Parathyroid adenoma (tissue), 2 donors: ENCODE measurements around the gene TMEM267.
"Not testable (repeated sequence)": the region's sequence is repeated elsewhere in the genome, so short reads cannot be mapped to it uniquely, and the experiment has no call there.

Experiments
- H2AFZ ChIP-seq: fragments of 300-600 bp; sonication (generic); one replicate; pipeline ENCODE4 v1.7.0; 2017; ENCODE audit warnings: antibody characterized with exemption, mild to moderate bottlenecking
- H3K27ac ChIP-seq: fragments of 300-600 bp; sonication (generic); one replicate; pipeline ENCODE4 v1.7.0; 2017
- H3K27me3 ChIP-seq: fragments of 300-600 bp; sonication (generic); one replicate; pipeline ENCODE4 v1.7.0; 2017; ENCODE audit warnings: low read length; ENCODE audit not compliant: control insufficient read depth, insufficient read depth
- H3K36me3 ChIP-seq: fragments of 300-600 bp; sonication (generic); one replicate; pipeline ENCODE4 v1.7.0; 2017; ENCODE audit warnings: low read length; ENCODE audit not compliant: control insufficient read depth, insufficient read depth
- H3K4me1 ChIP-seq: fragments of 300-600 bp; sonication (generic); one replicate; pipeline ENCODE4 v1.7.0; 2017; ENCODE audit warnings: control low read depth
- H3K4me2 ChIP-seq: fragments of 300-600 bp; sonication (generic); one replicate; pipeline ENCODE4 v1.7.0; 2017; ENCODE audit warnings: low read length
- H3K4me3 ChIP-seq: fragments of 300-600 bp; sonication (generic); one replicate; pipeline ENCODE4 v1.7.0; 2017; ENCODE audit warnings: low read depth, low read length
- H3K79me2 ChIP-seq: fragments of 300-600 bp; sonication (generic); one replicate; pipeline ENCODE4 v1.7.0; 2017; ENCODE audit warnings: control low read depth
- H3K9ac ChIP-seq: fragments of 300-600 bp; sonication (generic); one replicate; pipeline ENCODE4 v1.7.0; 2017; ENCODE audit warnings: mild to moderate bottlenecking
- H3K9me3 ChIP-seq: fragments of 300-600 bp; sonication (generic); one replicate; pipeline ENCODE4 v1.7.0; 2017; ENCODE audit warnings: low read length; ENCODE audit not compliant: control insufficient read depth
- CTCF ChIP-seq: fragments of 300-600 bp; sonication (generic); IDR thresholded peaks from one replicate; pipeline ENCODE4 v1.7.0; 2017; ENCODE audit warnings: antibody characterized with exemption, mild to moderate bottlenecking
- donor health status: primary hyperparathyroidism.

The TMEM267 gene

GRCh38 chr5:43412644-43413043 lies 71.0 kb downstream of the TMEM267 start:
- H3K4me2 ChIP-seq: no peak overlapping the region
- no peaks in the 10 kb centered on the region for H3K27me3 ChIP-seq
- H3K4me1 ChIP-seq: no peaks in the 10 kb centered on the region
- no peak overlapping the region for H3K27ac ChIP-seq
- H3K9me3 ChIP-seq: no peaks in the 10 kb centered on the region
- TF ChIP-seq CTCF: no peak
- H3K79me2 ChIP-seq: no peaks in the 10 kb centered on the region
- H3K4me3 ChIP-seq: no peak overlapping the region
- H3K36me3 ChIP-seq: no peaks in the 10 kb centered on the region
- no peak overlapping the region for H3K9ac ChIP-seq
- H2AFZ ChIP-seq: no peak overlapping the region

DNA sequence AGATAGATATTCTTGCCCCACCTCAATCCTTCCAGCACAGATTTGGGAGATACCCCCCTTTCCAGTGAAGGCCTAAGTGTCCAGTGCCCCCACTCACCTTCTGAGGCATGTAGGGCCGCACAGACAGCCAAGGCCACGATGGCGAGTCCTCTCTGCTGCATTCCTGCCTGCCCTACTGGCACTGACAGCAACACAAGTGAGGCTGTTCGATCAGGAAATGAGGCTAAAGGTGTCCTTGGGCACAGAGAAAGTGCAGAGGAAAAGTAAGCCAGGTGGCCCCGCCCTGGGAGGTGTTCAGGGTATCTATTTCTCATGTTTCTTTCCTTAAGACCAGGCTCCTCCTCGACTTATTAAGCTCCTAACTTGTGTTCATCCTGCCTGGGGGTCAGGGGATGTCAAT lies 71.5 kb downstream of the TMEM267 start, which contains the start of gene CCL28:
TSS of gene CCL28 (minus strand) at position 236 of the 400 bp plus-strand sequence. CDS start at position 161, 75 bp downstream.
- Histone ChIP-seq H3K4me3 (no peak within 1 kb of the TSS), H3K9ac (no peak within 1 kb of the TSS), H3K79me2 (no peaks in the 10 kb centered on the region), H2AFZ (no peak within 1 kb of the TSS), H3K9me3 (no peaks in the 10 kb centered on the region), H3K36me3 (no peaks in the 10 kb centered on the region), H3K4me1 (no peaks in the 10 kb centered on the region), H3K27me3 (no peaks in the 10 kb centered on the region), H3K27ac (no peak within 1 kb of the TSS), H3K4me2 (no peak within 1 kb of the TSS)
- TF ChIP-seq CTCF: no peak

DNA sequence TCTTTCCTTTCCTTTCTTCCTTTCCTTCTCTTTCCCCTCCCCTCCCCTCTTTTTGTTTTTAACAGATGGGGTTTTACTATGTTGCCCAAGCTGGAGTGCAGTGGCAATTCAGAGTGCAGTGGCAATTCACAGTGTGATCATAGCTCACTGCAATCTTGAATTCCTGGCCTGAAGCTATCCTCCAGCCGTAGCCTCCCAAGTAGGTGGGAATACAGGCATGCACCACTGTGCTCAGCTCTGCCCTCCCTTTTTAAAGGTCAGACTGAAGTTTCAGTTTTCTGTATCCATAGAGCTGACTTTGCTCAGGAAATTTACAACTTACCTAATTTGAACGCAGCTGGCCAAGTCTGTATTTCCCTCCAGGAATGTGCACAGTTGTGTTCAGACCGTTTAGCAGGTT lies 72.2 kb downstream of the TMEM267 start:
- Histone ChIP-seq H3K27ac (no peak overlapping the region), H3K27me3 (no peaks in the 10 kb centered on the region), H3K36me3 (no peaks in the 10 kb centered on the region), H3K9me3 (no peaks in the 10 kb centered on the region), H3K4me2 (no peak overlapping the region), H3K4me3 (no peak overlapping the region), H3K79me2 (no peaks in the 10 kb centered on the region), H3K9ac (no peak overlapping the region), H3K4me1 (no peaks in the 10 kb centered on the region), H2AFZ (no peak overlapping the region)
- no peak for TF ChIP-seq CTCF

- Histone ChIP-seq H3K9ac (no peak overlapping the region), H3K27ac (no peak overlapping the region), H3K9me3 (no peaks in the 10 kb centered on the region), H3K4me1 (no peaks in the 10 kb centered on the region), H3K36me3 (no peaks in the 10 kb centered on the region), H3K79me2 (no peaks in the 10 kb centered on the region), H2AFZ (no peak overlapping the region), H3K27me3 (no peaks in the 10 kb centered on the region), H3K4me2 (no peak overlapping the region), H3K4me3 (no peak overlapping the region)
- no peak for TF ChIP-seq CTCF
Measured at GRCh38 chr5:43410414-43410813, 73.3 kb downstream of the TMEM267 start.

- Histone ChIP-seq H3K79me2 (no peaks in the 10 kb centered on the region), H3K27ac (no peak overlapping the region), H2AFZ (no peak overlapping the region), H3K9me3 (no peaks in the 10 kb centered on the region), H3K4me1 (no peaks in the 10 kb centered on the region), H3K9ac (no peak overlapping the region), H3K27me3 (no peaks in the 10 kb centered on the region), H3K4me3 (no peak overlapping the region), H3K4me2 (no peak overlapping the region), H3K36me3 (no peaks in the 10 kb centered on the region)
- TF ChIP-seq CTCF: no peak
Measured at GRCh38 chr5:43409809-43410271, 73.8 kb downstream of the TMEM267 start.

GRCh38 chr5:43402524-43403066 lies 81.1 kb downstream of the TMEM267 start:
- H3K27ac ChIP-seq, H3K9ac ChIP-seq, H3K36me3 ChIP-seq, H3K4me1 ChIP-seq, H3K79me2 ChIP-seq, H3K9me3 ChIP-seq, H3K4me2 ChIP-seq, H2AFZ ChIP-seq, H3K27me3 ChIP-seq, H3K4me3 ChIP-seq: not testable (repeated sequence)
